HEK293 (cell line): ENCODE measurements around the gene HMG20B.

Source experiments
- ZNF175 ChIP-seq: fragments of 450-650 bp; formaldehyde crosslinking; IDR thresholded peaks from 2 replicates; pipeline ENCODE4 v1.5.1; 2016; ENCODE audit warnings: missing biosample characterization, missing genetic modification characterization
- TF ChIP-seq, protein P1 (sequence below): fragments of 450-650 bp; formaldehyde crosslinking; IDR thresholded peaks from 2 replicates; pipeline ENCODE4 v1.5.1; 2016; ENCODE audit warnings: missing biosample characterization, missing genetic modification characterization

DNA sequence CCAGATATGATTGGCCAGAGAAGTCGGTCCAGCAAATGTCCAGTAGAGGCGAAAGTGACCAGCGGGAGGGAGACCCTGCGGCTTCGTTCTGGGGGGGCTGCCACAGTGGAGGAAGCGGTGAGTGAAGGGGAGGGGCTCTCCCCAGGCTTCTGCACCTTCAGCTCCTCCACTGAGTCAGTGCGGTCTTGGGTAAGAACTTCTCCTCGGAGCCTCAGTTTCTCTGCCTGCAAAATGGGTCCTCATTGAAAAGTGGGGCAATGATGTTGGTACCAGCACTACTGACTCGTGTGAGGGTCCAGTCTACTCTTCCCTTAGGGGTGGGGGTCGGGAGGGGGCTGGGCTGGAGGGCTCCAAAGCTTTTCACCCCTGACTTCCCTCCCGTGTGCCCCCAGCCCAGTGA, 16.7 kb downstream of the HMG20B start:
- TF ChIP-seq, protein P1, sequence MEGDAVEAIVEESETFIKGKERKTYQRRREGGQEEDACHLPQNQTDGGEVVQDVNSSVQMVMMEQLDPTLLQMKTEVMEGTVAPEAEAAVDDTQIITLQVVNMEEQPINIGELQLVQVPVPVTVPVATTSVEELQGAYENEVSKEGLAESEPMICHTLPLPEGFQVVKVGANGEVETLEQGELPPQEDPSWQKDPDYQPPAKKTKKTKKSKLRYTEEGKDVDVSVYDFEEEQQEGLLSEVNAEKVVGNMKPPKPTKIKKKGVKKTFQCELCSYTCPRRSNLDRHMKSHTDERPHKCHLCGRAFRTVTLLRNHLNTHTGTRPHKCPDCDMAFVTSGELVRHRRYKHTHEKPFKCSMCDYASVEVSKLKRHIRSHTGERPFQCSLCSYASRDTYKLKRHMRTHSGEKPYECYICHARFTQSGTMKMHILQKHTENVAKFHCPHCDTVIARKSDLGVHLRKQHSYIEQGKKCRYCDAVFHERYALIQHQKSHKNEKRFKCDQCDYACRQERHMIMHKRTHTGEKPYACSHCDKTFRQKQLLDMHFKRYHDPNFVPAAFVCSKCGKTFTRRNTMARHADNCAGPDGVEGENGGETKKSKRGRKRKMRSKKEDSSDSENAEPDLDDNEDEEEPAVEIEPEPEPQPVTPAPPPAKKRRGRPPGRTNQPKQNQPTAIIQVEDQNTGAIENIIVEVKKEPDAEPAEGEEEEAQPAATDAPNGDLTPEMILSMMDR (tag by site-specific recombination), result no peak
- no peak for TF ChIP-seq ZNF175 (tag by site-specific recombination)
